Stimulated activated naive CD4-positive, alpha-beta T cell (primary cell): ENCODE results near the gene MCTP2.
"Not testable (repeated sequence)": the region's sequence is repeated elsewhere in the genome, so short reads cannot be mapped to it uniquely, and the experiment has no call there.

ENCODE experiments used
- DNase-seq, 6 experiments: peaks; one replicate each; lab custom pipeline; 2025; lab: John Stamatoyannopoulos, UW

The MCTP2 gene

DNA sequence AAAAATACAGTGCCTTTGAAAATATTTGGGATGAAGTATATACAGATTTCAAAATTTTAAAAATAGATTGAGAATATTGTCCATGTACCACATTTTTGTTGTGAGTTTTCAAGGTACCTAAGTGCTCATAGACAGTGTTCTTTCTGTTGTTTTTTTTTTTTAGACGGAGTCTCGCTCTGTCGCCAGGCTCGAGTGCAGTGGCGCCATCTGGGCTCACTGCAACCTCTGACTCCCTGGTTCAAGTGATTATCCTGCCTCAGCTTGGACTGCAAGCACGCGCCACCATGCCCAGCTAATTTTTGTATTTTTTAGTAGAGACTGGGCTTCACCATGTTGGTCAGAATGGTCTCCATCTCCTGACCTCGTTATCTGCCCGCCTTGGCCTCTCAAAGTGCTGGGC is 223.9 kb downstream of the MCTP2 start:
- DNase-seq, result no peak

DNA sequence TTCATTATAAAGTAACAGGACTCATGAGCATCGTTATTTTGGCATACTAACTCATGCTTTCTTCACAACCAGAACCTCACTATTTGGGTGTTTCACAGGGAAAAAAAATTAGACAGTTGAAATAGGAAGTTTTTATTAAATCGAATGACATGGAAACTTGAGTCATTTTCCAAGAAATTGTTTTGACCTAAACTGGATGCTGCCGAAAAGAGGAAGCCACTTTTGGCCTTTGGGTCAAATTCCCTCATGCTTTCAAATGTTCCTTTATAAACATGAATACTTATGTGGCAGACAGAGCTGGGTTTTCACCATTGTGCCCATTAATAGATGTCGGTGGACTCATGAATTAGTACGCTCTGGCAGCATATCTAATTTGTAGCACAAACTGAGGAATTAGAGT is 224.9 kb downstream of the MCTP2 start:
- no peak for DNase-seq

DNA sequence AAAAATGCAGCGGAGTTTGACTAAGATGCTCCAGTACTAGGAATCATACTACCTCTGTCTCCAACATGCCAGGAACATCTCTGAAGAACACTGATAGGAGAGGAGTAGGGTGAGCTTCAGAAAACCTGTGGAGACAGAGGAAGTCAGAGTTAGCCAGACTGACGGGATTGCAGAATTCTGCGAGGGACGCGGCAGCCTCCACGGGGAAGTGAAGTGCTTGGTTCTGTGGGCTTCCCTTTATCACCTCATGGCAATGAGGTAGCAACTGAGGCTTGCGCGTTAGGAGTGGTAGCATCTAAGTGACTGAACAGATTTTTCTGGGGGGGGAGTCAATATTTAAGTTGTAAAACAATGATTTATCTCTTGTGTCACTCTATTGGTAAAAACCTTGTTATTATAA is 226.3 kb downstream of the MCTP2 start:
- no peak for DNase-seq

DNA sequence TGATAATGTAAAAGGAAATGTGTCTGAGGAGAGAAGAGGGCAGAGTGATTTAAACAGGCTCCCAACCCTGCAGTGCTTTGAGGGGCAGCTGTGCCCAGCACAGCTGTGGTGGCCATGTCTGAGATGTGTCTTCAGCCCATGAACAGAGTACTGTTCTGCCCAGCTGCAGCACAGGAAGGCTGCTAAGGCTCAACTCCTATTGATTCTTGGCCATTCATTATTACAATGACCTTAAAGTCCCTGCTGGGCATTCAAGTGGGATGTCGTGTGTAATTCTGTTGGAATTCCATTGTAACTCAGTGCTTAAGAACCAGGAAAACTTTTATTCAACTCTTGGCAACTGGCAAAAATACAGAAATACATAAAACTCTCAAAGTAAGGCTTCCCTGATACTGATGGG is 229.3 kb downstream of the MCTP2 start:
- DNase-seq, result no peak

DNA sequence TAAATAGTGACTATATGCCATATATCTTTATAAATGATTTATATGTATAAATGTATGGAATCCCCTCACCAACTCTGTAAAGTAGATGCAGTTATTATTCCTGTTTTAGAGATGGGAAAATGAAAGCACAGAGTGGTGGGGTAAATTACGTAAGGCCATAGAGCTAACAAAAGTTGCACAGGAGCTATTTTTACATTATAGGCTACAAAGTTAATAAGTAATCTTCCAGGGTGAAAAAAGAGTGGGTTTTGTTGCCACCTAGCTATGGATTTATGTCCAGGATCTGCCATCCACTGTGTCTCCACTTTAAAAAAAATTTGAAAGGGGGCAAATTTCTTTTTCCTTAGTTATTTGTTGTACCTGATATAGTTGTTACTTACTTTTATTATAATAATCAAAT is 235.7 kb downstream of the MCTP2 start:
- no peak for DNase-seq

DNA sequence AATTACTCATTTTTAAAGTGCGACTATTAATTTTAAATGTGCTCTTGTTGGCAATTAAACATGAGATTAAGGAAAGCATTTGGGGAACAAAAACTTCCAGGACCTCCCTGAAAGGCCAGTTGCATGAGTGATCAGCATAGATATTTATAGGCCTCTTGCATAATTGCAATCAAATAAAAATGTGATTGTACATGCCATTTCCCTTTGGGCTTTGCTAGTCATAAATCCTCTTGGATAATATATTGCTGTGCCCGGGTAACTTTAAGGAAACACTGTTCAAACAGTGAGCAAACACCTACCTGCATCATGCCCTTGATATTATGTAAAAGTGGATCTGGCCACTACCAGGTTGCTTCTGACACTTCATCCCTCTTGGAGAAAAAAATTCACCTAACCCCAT is 239.1 kb downstream of the MCTP2 start:
- DNase-seq, result no peak

DNA sequence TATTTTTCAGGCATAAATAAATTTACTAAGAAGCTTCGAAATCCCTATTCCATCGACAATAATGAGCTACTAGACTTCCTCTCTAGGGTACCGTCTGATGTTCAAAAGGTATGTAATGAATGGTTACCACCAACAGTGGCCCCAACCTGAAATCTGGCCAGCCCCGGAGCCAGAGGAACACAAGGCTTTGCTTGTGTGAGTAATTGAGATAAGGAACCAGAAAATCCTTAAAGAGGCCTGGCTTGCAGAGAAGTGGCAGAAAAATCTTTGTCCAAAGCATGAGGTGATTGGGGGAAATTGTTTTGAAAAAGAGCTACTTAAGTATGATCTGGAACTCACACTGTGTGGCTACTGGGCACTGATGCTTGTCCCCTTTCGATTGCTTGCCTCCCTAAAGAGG is 245.3 kb downstream of the MCTP2 start:
- no peak for DNase-seq

DNA sequence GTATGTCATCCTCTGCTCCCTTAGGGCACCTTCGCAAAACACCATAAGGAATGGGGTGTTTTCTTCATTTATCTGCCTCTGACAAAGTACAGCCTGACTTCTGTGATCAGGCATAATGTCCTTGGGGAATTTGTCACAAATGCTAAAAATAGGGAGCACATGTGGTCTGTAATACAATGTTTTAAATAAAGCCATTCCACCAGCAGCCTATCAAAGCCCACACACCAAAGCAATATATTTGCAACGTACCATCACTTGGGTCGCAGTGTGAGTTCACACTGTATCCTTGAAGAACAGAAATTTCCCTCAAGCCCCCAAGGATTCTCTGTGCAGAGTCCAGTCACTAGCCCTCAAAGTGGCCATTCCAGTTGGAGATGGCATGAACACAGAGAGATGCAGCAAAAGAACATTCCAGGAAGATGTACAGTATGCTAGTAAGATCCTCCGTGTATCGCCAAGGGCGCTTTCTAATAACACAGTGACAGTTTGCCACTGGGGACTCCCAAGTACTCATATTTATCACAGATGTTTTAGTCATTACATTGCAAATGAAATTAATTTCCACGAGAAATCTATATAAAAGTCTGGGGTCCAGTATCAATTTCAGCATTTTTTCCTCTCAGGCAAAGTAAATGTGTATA is 246.7 kb downstream of the MCTP2 start:
- DNase-seq, result no peak

DNA sequence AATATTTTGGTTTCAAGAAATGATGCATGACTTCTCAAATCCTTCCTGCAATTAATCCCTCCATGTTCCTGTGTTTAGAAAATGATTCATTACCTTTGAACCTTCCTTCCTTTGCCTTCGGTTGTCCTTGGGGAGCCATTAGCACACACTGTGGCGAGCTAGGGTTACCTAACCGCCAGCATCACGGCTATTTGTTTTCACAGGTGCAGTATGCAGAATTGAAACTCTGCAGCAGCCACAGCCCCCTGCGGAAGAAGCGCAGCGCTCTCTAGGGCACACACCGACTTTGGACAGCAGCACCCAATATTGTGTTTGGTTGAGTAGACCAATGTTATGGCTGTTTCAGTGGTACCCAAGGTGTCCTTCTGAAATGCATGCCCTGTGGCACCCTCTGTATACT is 247.4 kb downstream of the MCTP2 start:
- DNase-seq, result no peak

DNA sequence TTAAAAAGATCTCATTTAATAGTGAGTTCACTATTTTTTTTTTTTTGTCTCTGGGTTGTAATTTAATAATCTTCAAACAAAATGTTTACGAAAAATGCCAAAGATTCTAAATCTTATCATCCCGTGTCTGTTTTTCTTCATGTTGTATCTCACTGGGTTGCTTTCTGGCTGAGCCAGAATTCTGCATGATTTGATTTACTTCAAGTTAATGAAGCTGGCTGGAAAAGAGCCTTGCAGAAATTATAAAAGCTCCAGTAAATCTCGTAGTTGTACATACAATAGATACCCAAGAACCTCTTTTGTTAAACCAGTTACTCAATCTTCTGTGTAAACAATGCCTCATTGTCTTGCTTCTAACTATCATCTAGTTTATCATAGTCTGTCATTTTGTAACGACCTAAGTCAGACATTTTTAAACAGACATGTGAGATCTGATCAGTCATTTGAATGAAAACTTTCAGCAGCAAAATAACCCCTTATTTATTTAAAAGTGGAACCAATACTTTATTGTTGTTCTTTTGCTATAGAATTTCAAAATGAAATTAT is 249.0 kb downstream of the MCTP2 start:
- DNase-seq, result no peak

DNA sequence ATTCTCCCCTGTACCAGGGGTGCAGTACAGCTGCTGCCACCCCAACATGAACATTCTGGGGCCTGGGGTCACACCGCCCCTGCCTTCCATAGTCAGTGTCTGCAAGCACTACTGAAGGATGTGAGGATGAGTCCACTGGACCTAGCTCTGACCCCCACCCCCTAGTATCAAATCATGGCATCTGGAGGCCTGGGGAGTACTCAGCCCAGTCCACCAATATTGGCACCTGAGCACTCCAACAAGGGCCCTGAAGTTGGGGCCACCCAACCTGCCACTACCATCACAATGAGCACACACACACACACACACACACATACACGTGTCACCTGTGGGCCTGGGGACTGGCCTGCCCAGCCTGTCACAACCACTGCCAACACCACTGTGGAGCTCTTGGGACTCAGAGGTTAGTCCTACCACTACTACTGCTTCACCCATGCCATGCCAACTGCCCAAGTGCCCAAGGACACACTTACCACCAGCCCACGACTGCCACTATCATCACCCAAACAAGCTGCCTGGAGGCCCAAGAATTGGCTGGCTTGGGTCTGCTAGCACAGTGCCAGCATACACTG is 253.9 kb downstream of the MCTP2 start:
- DNase-seq, result no peak

DNA sequence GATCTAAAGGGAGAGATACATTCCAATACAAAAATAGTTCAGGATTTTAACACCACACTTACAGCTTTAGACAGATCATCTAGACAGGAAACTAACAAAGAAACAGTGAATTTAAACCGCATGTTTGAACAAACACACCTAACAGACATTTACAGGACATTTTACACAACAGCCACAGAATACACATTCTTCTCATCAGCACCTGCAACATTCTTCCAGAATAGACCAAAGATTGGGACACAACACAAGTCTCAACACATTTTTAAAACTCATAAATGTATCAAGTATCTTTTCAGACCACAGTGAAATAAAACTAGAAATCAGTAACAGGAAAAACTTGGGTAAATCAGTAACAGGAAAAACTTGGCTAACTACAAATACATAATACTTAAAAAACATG is 256.3 kb downstream of the MCTP2 start:
- no peak for DNase-seq

DNA sequence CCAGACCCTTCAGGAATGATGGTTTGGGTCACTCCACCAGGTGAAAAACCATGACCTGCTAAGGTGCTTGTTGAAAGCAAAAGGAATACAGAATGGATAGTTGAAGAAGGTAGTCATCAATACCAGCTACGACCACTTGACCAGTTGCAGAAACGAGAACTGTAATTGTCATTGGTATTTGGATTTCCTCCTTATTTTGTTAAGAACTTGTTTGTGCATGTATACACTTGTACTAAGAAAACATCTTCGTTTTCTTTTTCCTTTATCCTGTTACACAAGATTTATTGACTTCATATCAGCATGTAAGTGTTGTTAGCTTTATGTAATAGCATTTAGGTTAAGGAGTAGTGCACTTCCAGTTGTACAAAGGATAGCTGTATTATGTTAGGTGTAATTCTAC is 261.8 kb downstream of the MCTP2 start:
- no peak for DNase-seq

DNA sequence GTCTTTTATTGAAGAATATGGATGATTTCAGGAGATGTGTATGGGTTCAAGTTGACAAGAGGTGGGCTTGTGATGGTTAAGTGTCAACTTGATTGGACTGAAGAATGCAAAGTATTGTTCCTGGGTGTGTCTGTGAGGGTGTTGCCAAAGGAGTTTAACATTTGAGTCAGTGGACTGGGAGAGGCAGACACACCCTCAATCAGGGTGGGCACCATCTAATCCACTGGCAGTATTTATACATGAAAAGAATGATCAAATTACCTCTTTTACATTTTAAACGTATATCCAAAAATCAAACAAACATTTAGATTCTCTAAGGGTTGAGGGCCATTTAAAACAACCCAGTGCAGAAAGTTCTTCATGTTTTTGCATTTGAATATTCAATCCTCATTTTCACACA is 262.2 kb downstream of the MCTP2 start:
- not testable (repeated sequence) for DNase-seq

DNA sequence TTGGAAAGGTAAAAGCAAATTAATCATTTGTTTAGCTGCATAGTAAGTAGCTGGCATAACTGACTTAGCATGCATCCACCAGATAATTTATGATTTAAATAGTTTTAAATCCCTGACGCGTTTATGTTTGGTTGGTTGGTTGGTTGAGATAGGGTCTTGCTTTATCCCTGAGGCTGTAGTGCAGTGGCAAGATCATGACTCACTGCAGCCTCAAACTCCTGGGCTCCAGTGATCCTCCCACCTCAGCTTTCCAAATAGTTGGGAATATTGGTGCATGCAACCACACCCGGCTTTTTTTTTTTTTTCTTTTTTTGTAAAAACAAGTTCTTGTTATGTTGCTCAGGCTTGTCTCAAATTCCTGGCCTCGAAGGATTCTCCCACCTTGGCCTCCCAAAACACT is 263.4 kb downstream of the MCTP2 start:
- no peak for DNase-seq

DNA sequence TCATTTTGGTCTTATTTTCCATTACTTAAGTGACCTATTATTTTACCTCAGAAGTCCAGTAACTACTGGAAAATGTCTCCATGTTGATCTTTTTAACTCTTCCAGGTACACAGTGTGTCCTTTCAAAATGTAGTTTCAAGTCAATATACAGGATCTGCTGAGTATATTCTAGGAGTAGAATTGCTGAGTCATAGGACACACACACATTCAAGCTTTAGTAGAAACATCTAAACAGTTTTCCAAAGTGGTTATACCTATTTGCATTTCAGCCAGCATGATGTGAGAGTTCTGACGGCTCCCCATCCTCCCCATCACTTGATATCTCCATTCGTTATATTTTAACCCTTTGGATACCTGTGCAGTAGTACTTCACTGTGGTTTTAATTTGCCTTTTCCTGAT is 271.9 kb downstream of the MCTP2 start:
- DNase-seq, result no peak

DNA sequence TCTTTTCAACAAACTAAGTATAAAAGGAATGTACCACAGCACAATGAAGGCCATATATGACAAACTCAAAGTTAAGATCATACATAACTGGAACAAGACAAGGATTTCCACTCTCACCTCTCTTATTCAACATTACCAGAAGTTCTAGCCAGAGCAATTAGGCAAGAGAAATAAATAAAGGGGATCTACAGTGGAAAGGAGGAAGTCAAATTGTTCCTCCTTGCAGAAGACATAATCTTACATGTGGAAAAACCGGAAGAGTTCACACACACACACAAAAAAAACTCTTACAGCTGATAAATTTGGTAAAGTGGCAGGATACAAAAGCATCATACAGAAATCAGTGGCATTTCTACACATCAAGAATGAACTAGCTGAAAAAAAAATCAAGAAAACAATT is 277.9 kb downstream of the MCTP2 start:
- no peak for DNase-seq

DNA sequence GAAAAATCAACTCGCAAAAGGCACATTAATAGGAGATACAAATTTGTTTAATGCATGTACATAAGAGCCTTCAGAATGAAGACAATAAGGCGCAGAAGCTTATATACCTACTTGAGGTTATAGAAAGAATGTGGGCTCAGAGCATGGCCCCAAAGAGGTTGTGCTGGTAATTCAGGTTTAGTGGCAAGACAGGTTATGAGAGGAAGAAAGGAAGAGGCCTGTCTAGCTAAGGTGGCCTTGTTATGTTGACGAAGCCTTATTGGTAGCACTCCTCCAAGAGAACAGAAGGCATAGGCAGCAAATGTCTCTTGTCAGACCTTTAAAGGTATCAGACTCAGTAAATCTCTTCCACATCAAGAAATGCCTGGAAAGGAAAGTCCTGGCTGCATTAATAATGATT is 290.8 kb downstream of the MCTP2 start:
- DNase-seq, result no peak

DNA sequence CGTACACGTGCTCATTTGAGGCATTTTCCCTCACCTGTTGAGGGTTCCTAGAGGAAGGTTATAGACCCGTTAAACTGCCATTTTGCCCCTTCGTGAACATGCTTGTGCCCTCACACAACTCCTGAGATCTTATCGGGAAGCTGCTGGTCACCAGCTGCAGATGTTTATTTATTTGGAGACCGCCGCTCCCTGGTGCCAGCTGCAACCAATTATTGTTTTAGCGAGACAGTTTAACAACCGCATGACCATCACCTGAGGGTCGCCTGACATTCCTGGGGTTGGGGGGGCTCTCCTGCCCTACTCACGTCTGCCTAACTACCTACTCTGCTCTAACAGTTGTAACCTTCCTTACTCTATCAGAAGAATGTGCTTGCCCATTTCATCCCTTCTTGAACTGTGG is 292.5 kb downstream of the MCTP2 start:
- no peak for DNase-seq

DNA sequence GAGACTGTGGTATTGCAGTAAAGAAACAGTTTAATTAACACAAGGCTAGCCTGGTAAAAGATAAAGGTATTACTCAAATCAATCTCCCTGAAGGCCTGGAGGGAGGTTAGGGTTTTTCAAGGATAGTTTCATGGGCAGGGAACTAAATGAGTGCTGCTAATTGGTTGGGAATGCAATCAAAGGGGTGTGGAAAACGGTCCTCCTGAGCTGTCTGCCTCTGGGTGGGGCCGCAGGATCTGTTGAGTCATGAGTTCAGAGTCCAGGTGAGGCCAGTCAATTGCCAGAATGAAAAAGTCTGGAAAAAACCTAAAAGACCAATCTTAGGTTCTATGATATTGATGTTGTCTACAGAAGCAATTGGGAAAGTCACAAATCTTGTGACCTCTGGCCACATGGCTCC is 293.2 kb downstream of the MCTP2 start:
- DNase-seq, result no peak

DNA sequence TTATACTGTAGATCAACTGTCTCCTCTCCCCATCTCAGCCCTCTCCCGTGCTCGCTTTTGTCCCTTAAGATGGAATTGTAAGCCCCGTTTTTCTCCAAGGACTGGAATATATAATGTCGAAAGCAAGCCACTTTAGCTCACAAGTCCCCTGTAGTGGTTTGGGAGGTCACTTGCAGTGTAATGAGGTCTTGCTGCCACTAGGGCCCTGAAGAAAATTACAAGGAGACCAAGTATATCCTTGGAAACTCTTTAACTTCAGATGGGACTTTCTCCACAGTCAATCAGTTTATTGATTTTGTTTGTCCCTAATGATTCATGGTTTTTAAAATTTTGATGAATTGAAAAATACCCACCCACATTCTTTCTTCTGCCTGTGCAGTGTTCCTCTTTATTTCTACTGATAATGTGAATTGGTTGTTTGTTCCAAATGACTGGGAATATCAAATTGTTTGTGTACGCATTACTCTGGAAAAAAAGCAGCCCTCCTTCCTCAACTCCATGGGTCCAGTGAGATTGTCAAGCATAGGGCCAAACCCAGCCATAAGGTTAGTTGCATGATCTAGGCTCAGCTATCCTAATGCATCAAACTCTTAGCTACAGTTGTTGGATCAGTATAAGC is 294.8 kb downstream of the MCTP2 start:
- no peak for DNase-seq

DNA sequence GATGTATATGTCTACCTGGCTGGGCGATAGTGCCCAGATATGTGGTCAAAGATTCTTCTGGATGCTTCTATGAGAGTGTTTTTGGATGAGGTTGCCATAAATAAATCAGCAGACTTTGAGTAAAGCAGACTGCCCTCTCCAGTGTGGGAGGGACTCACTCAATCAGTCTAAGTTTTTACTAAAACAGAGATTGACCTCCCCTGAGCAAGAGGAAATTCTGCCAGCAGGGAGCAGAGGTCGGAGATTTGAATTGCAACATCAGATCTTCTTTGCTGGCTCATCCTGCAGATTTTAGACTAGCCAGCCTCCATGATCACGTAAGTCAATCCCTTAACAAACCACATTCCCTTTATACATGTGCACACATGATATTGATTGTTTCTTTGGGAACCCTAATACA is 300.9 kb downstream of the MCTP2 start:
- DNase-seq, result no peak
